ENCODE measurements around the gene C4orf36.

- TF ChIP-seq POLR2AphosphoS5 (IDR thresholded peaks at IDR 0.05; ENCODE audit: borderline replicate concordance, low read depth, low read length) (no peak), EZH2 (IDR thresholded peaks at IDR 0.05) (no peak)
These were observed 6.3 kb upstream of the C4orf36 start for GRCh38 chr4:86898562-86898961.

Measured in SK-N-MC (cell line).